ENCODE results near the gene AP2S1.
A peak's percentile ranks its signal among the peaks of the same experiment; 100 is the strongest.

Gene AP2S1

GRCh38 chr19:46788262-46788967 is 62.2 kb downstream of the AP2S1 start, which contains the start of gene SLC1A5:
Gene SLC1A5 (minus strand): TSS chr19:46788594. CDS start chr19:46787965, 629 bp downstream.
- ATAC-seq (ENCODE audit: low read depth) (peak; percentile 85), DNase-seq (ENCODE audit: low spot score in 2 of 2) (peak; percentile 96 to 98)
- Mint-ChIP-seq H3K27me3 (no peaks in the 10 kb centered on the region), H3K36me3 (peaks cover 2% of the 10 kb centered on the region), H3K27ac (peak within 1 kb of the TSS; percentile 95), H3K4me3 (peak within 1 kb of the TSS; percentile 95), H3K9me3 (no peaks in the 10 kb centered on the region), H3K4me1 (peaks cover 36% of the 10 kb centered on the region)

Measured in memory B cell (primary cell).